ENCODE measurements around the gene MED4.

GRCh38 chr13:48110931-48111721 lies 16.2 kb upstream of the MED4 start:
- no peak for TF ChIP-seq CTCF (IDR thresholded peaks at IDR 0.05)
- no peak for TF ChIP-seq POLR2AphosphoS5 (IDR thresholded peaks at IDR 0.05)
- no peak for TF ChIP-seq POLR2A (IDR thresholded peaks at IDR 0.05)
